ENCODE measurements around the gene FAM32A.

FAM32A gene

DNA sequence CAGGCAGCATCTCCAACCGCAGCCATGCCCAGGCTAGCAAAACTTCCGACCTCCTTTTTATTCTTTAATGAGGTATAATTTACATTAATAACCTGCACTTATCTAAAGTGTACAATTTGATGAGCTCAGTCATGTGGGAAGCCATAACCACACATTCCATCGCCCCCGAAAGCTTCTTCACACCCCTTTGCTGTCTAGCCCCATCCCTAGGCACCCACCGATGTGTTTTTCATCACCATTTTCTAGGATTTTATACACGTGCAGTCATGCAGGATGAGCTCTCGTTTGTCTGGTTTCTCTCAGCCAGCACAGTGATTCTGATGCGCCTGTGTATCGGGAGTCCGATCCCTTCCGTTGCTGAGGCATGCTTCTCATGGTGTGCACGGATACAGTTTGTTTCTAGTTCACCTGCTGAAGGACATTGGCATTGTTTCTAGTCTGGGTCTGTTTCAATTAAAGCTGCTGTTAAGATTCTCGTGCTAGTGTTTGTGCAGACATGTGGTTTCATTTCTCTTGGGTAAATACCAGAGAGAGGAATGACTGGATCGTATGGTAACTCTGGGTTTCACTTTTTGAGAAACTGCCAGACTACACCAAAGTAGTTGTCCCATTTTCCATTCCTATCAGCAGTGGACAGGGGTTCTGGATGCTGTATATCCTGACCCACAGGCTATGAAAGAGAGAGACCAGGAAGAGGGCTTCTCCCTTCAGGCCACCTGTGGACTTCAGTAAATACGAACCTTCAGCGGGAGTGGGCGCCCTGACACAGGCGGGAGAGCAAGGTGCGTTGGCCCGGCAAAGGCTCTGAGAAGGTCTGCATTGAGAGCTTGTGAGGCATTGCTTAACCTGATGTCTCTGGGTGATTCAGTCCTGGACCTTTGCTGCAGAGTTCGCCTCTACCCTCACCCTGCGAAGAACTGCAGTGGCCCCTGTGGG lies 17.4 kb downstream of the FAM32A start:
- H3K27ac ChIP-seq, result no peak overlapping the region
- TF ChIP-seq ZFX (IDR thresholded peaks at IDR 0.05), result no peak
- TF ChIP-seq, protein P1, sequence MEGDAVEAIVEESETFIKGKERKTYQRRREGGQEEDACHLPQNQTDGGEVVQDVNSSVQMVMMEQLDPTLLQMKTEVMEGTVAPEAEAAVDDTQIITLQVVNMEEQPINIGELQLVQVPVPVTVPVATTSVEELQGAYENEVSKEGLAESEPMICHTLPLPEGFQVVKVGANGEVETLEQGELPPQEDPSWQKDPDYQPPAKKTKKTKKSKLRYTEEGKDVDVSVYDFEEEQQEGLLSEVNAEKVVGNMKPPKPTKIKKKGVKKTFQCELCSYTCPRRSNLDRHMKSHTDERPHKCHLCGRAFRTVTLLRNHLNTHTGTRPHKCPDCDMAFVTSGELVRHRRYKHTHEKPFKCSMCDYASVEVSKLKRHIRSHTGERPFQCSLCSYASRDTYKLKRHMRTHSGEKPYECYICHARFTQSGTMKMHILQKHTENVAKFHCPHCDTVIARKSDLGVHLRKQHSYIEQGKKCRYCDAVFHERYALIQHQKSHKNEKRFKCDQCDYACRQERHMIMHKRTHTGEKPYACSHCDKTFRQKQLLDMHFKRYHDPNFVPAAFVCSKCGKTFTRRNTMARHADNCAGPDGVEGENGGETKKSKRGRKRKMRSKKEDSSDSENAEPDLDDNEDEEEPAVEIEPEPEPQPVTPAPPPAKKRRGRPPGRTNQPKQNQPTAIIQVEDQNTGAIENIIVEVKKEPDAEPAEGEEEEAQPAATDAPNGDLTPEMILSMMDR (conservative IDR thresholded peaks at IDR 0.05), result no peak

- no peak for TF ChIP-seq ZFX (IDR thresholded peaks at IDR 0.05)
- TF ChIP-seq, protein P1 (conservative IDR thresholded peaks at IDR 0.05), result no peak
- H3K27ac ChIP-seq, result no peak overlapping the region
Observed at GRCh38 chr19:16203256-16204004, 18.2 kb downstream of the FAM32A start.

- TF ChIP-seq, protein P1 (conservative IDR thresholded peaks at IDR 0.05), result no peak
- TF ChIP-seq ZFX (IDR thresholded peaks at IDR 0.05), result no peak
- no peak overlapping the region for H3K27ac ChIP-seq
Observed at GRCh38 chr19:16204005-16204294, 18.7 kb downstream of the FAM32A start.

DNA sequence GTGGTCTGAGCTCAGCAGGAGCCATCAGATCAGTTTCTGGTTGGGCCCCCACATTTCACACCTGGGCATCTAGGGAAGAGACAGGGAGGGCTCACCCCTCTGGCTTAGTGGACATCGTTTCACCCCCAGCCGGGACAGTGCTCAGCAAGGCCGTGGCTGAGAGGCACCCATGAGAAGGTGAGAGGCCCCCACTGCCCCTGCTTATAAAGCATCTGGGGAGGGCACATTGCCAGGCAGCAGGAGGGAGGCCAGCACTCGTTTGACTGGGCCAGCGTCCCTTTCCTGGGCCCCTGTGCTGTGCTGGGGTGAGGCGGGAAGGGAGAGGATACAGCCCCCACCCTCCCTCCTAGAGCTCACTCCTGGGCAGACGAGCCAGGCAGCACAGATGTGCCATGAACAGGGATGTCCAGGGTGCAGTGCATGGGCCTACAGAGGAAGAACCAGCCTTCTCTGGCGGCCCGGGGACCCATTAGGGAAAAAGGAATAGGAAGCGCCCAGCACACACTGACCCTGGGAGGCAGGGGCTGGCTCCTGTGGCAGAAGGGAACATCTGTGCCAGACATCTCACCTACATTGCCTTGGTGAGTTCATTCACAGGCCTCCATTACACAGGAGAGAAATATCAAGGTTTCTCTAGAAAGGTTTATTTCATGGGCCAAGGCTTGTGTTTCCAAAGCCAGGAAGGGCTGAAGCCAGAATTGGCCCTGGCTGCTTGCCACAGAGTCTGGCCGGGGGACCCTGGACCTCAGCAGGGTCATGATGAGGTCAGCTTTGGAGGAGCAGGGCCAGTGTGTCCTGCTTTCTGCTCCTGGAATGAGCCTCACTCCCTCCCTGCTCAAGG lies 20.2 kb downstream of the FAM32A start:
- H3K27ac ChIP-seq, result no peak overlapping the region
- TF ChIP-seq, protein P1 (conservative IDR thresholded peaks at IDR 0.05), result no peak
- no peak for TF ChIP-seq ZFX (IDR thresholded peaks at IDR 0.05)

GRCh38 chr19:16206046-16206605 lies 20.9 kb downstream of the FAM32A start:
- TF ChIP-seq, protein P1 (conservative IDR thresholded peaks at IDR 0.05), result no peak
- no peak overlapping the region for H3K27ac ChIP-seq

DNA sequence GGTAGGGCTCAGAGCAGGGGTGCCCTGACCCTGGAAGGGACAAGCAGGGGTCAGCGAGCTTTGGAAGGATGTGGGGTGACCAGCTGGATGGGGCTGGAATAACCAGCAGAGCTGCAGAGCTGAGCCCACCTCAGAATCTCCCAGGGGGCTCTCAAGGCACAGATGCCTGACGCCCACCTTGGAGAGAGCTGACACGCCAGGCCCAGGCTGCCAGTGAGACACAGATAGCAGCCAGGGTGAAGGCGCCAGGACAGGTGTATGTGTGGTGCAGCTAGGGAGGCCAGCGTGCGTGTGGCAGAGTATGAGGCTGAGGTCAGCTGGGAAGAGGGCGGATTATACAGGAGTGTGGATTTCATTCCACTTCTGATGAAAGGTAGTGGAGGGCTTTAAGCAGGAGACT lies 21.4 kb downstream of the FAM32A start:
- no peak overlapping the region for H3K27ac ChIP-seq
- TF ChIP-seq, protein P1 (conservative IDR thresholded peaks at IDR 0.05), result no peak
- TF ChIP-seq ZFX (IDR thresholded peaks at IDR 0.05), result no peak
